Liver (tissue), 9 donors: Measurements from ENCODE around the gene JAKMIP1. TPM values are rescaled to one million over a fixed set of nuclear protein-coding genes. Genes with fewer than 3 reads are reported as not detected.

Experiments used
- DNase-seq: peaks from one replicate; pipeline ENCODE4 v3.0.0-alpha.2; 2017; ENCODE audit warnings: low spot score
- H3K27ac ChIP-seq, 2 donors: one replicate each; pipeline ENCODE4 v1.7.0; 2013; ENCODE audit warnings: inconsistent platforms in 2 of 2, low read length in 2 of 2, control low read depth in 1 of 2, low read depth in 1 of 2, mild to moderate bottlenecking in 1 of 2
- H3K27me3 ChIP-seq, 4 donors: one replicate each; pipeline versions ENCODE4 v1.6.1 to v1.7.0; 2013; ENCODE audit warnings: low read length in 3 of 4, inconsistent platforms in 1 of 4, mild to moderate bottlenecking in 1 of 4, moderate library complexity in 1 of 4; ENCODE audit not compliant: control insufficient read depth in 4 of 4, insufficient read depth in 4 of 4
- H3K36me3 ChIP-seq, 4 donors: one replicate each; pipeline versions ENCODE4 v1.6.1 to v1.7.0; 2013; ENCODE audit warnings: low read length in 3 of 4, mild to moderate bottlenecking in 3 of 4, low read depth in 1 of 4, moderate library complexity in 1 of 4; ENCODE audit not compliant: control insufficient read depth in 4 of 4, insufficient read depth in 3 of 4
- H3K4me1 ChIP-seq, 4 donors: one replicate each; pipeline versions ENCODE4 v1.6.1 to v1.7.0; 2013; ENCODE audit warnings: low read length in 3 of 4, mild to moderate bottlenecking in 3 of 4, moderate library complexity in 1 of 4; ENCODE audit not compliant: control insufficient read depth in 4 of 4, insufficient read depth in 4 of 4
- H3K4me3 ChIP-seq, 3 donors: one replicate each; pipeline versions ENCODE4 v1.6.1 to v1.7.0; 2013; ENCODE audit warnings: low read length in 3 of 3, control low read depth in 1 of 3, low read depth in 1 of 3, mild to moderate bottlenecking in 1 of 3
- H3K9ac ChIP-seq, 2 donors: one replicate each; pipeline ENCODE4 v1.7.0; 2013; ENCODE audit warnings: low read length in 2 of 2, mild to moderate bottlenecking in 2 of 2, moderate library complexity in 2 of 2, control low read depth in 1 of 2, low read depth in 1 of 2
- H3K9me3 ChIP-seq, 4 donors: one replicate each; pipeline versions ENCODE4 v1.6.1 to v1.7.0; 2013; ENCODE audit warnings: low read length in 3 of 4; ENCODE audit not compliant: control insufficient read depth in 4 of 4
- EGR1 ChIP-seq, 2 donors: IDR thresholded peaks; 2 replicates each; pipeline ENCODE4 v1.6.1; 2016 to 2018; ENCODE audit warnings: antibody characterized with exemption in 2 of 2, low read depth in 2 of 2
- FOXA1 ChIP-seq: IDR thresholded peaks from 2 replicates; pipeline ENCODE4 v1.6.1; 2016; ENCODE audit warnings: antibody characterized with exemption
- FOXA2 ChIP-seq: IDR thresholded peaks from 2 replicates; pipeline ENCODE4 v1.6.1; 2016; ENCODE audit warnings: antibody characterized with exemption
- GABPA ChIP-seq, 2 donors: IDR thresholded peaks in 1 of 2; conservative IDR thresholded peaks in 1 of 2; 2 replicates each; pipeline ENCODE4 v1.6.1; 2016; ENCODE audit warnings: antibody characterized with exemption in 2 of 2, mild to moderate bottlenecking in 1 of 2, moderate library complexity in 1 of 2
- HNF4A ChIP-seq, 2 donors: conservative IDR thresholded peaks; 2 replicates each; pipeline ENCODE4 v1.6.1; 2016; ENCODE audit warnings: antibody characterized with exemption in 2 of 2, mild to moderate bottlenecking in 2 of 2
- HNF4G ChIP-seq: IDR thresholded peaks from 2 replicates; pipeline ENCODE4 v1.6.1; 2016; ENCODE audit warnings: antibody characterized with exemption
- JUND ChIP-seq, 2 donors: IDR thresholded peaks; 2 replicates each; pipeline ENCODE4 v1.6.1; 2016; ENCODE audit warnings: antibody characterized with exemption in 2 of 2
- MAX ChIP-seq: IDR thresholded peaks from 2 replicates; pipeline ENCODE4 v1.6.1; 2016; ENCODE audit warnings: antibody characterized with exemption
- NR2F2 ChIP-seq: IDR thresholded peaks from 2 replicates; pipeline ENCODE4 v1.6.1; 2016; ENCODE audit warnings: antibody characterized with exemption
- RAD21 ChIP-seq, 2 donors: IDR thresholded peaks; 2 replicates each; pipeline ENCODE4 v1.6.1; 2016; ENCODE audit warnings: antibody characterized with exemption in 2 of 2, mild to moderate bottlenecking in 2 of 2
- RXRA ChIP-seq, 2 donors: IDR thresholded peaks; 2 replicates each; pipeline ENCODE4 v1.6.1; 2017 to 2018; ENCODE audit warnings: antibody characterized with exemption in 2 of 2, mild to moderate bottlenecking in 1 of 2
- SP1 ChIP-seq: IDR thresholded peaks from 2 replicates; pipeline ENCODE4 v1.6.1; 2018; ENCODE audit warnings: antibody characterized with exemption, mild to moderate bottlenecking
- TAF1 ChIP-seq: conservative IDR thresholded peaks from 2 replicates; pipeline ENCODE4 v1.6.1; 2016; ENCODE audit warnings: antibody characterized with exemption, mild to moderate bottlenecking
- YY1 ChIP-seq: IDR thresholded peaks from 2 replicates; pipeline ENCODE4 v1.6.1; 2016; ENCODE audit warnings: antibody characterized with exemption, mild to moderate bottlenecking
- WGBS: extraction: QIAGEN DNeasy Blood & Tissue Kit; methylation state at CpG from one replicate; pipeline ENCODE4 v1.1.7; 2013; 5-methylcytosine and 5-hydroxymethylcytosine counted together
- polyA plus RNA-seq, 2 donors: library from polyadenylated mRNA; stranded (reverse) in 1 of 2; unstranded in 1 of 2; fragments of 200-250 nt in 1 of 2; fragments of >200 nt in 1 of 2; fragmentation: Nextera tagmentation in 1 of 2; extraction: Ambion mirVana in 1 of 2; gene quantifications; one replicate each; pipeline versions ENCODE4 v1.2.1 to v1.2.3, GENCODE V29; 2013 to 2015
- total RNA-seq, 2 donors: library from RNA; depleted of rRNA; stranded (reverse); fragments of >200 nt; gene quantifications; one replicate each; pipeline ENCODE4 v1.2.3, GENCODE V29; 2014
- TF ChIP-seq, protein P1 (sequence below): fragments of 150-350 bp; IDR thresholded peaks from 2 replicates; pipeline ENCODE4 v1.5.1; 2017; ENCODE audit warnings: improper control_type of control experiment, low read depth, low read length; ENCODE audit not compliant: missing input control
- TF ChIP-seq, protein P2 (sequence below): IDR thresholded peaks from 2 replicates; pipeline ENCODE4 v1.6.1; 2016; ENCODE audit warnings: antibody characterized with exemption
- TF ChIP-seq, protein P3 (sequence below): IDR thresholded peaks from 2 replicates; pipeline ENCODE4 v1.6.1; 2016; ENCODE audit warnings: antibody characterized with exemption
- TF ChIP-seq, protein P4 (sequence below): IDR thresholded peaks from 2 replicates; pipeline ENCODE4 v1.6.1; 2016; ENCODE audit warnings: antibody characterized with exemption, mild to moderate bottlenecking
- donor health status: healthy.
- donor health status: healthy.
- donor health status: healthy.
- donor health status: healthy.
- donor health status: healthy.

The JAKMIP1 gene
- total and polyA plus RNA-seq, 4 donors = 0.08 to 0.50 TPM; not detected in 2

- Histone ChIP-seq H3K9me3 (no peaks in the 10 kb centered on the region), H3K4me3 (no peak overlapping the region), H3K27me3 (no peaks in the 10 kb centered on the region), H3K4me1 (no peaks in the 10 kb centered on the region), H3K36me3 (no peaks in the 10 kb centered on the region), H3K9ac (no peak overlapping the region), H3K27ac (no peak overlapping the region)
- DNase-seq = no peak
- 89% methylated on average over 12 of the region's 12 CpGs for WGBS
- TF ChIP-seq, protein P1, sequence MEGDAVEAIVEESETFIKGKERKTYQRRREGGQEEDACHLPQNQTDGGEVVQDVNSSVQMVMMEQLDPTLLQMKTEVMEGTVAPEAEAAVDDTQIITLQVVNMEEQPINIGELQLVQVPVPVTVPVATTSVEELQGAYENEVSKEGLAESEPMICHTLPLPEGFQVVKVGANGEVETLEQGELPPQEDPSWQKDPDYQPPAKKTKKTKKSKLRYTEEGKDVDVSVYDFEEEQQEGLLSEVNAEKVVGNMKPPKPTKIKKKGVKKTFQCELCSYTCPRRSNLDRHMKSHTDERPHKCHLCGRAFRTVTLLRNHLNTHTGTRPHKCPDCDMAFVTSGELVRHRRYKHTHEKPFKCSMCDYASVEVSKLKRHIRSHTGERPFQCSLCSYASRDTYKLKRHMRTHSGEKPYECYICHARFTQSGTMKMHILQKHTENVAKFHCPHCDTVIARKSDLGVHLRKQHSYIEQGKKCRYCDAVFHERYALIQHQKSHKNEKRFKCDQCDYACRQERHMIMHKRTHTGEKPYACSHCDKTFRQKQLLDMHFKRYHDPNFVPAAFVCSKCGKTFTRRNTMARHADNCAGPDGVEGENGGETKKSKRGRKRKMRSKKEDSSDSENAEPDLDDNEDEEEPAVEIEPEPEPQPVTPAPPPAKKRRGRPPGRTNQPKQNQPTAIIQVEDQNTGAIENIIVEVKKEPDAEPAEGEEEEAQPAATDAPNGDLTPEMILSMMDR = no peak
- TF ChIP-seq RXRA (IDR thresholded peaks at IDR 0.05) = no peak
- no peak for TF ChIP-seq EGR1 (IDR thresholded peaks at IDR 0.05; ENCODE audit: low read depth in 2 of 2)
- no peak for TF ChIP-seq HNF4A (conservative IDR thresholded peaks at IDR 0.05)
- TF ChIP-seq RAD21 (IDR thresholded peaks at IDR 0.05) = no peak
- TF ChIP-seq HNF4G = no peak
- no peak for TF ChIP-seq FOXA2
- TF ChIP-seq, protein P2, sequence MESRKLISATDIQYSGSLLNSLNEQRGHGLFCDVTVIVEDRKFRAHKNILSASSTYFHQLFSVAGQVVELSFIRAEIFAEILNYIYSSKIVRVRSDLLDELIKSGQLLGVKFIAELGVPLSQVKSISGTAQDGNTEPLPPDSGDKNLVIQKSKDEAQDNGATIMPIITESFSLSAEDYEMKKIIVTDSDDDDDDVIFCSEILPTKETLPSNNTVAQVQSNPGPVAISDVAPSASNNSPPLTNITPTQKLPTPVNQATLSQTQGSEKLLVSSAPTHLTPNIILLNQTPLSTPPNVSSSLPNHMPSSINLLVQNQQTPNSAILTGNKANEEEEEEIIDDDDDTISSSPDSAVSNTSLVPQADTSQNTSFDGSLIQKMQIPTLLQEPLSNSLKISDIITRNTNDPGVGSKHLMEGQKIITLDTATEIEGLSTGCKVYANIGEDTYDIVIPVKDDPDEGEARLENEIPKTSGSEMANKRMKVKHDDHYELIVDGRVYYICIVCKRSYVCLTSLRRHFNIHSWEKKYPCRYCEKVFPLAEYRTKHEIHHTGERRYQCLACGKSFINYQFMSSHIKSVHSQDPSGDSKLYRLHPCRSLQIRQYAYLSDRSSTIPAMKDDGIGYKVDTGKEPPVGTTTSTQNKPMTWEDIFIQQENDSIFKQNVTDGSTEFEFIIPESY = no peak
- no peak for TF ChIP-seq FOXA1
- TF ChIP-seq, protein P3, sequence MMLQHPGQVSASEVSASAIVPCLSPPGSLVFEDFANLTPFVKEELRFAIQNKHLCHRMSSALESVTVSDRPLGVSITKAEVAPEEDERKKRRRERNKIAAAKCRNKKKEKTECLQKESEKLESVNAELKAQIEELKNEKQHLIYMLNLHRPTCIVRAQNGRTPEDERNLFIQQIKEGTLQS = no peak
- TF ChIP-seq MAX = no peak
- TF ChIP-seq, protein P4, sequence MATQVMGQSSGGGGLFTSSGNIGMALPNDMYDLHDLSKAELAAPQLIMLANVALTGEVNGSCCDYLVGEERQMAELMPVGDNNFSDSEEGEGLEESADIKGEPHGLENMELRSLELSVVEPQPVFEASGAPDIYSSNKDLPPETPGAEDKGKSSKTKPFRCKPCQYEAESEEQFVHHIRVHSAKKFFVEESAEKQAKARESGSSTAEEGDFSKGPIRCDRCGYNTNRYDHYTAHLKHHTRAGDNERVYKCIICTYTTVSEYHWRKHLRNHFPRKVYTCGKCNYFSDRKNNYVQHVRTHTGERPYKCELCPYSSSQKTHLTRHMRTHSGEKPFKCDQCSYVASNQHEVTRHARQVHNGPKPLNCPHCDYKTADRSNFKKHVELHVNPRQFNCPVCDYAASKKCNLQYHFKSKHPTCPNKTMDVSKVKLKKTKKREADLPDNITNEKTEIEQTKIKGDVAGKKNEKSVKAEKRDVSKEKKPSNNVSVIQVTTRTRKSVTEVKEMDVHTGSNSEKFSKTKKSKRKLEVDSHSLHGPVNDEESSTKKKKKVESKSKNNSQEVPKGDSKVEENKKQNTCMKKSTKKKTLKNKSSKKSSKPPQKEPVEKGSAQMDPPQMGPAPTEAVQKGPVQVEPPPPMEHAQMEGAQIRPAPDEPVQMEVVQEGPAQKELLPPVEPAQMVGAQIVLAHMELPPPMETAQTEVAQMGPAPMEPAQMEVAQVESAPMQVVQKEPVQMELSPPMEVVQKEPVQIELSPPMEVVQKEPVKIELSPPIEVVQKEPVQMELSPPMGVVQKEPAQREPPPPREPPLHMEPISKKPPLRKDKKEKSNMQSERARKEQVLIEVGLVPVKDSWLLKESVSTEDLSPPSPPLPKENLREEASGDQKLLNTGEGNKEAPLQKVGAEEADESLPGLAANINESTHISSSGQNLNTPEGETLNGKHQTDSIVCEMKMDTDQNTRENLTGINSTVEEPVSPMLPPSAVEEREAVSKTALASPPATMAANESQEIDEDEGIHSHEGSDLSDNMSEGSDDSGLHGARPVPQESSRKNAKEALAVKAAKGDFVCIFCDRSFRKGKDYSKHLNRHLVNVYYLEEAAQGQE = no peak
- TF ChIP-seq GABPA (IDR thresholded peaks at IDR 0.05 in 1 of 2, conservative IDR thresholded peaks at IDR 0.05 in 1 of 2) = no peak
- TF ChIP-seq TAF1 = no peak
- no peak for TF ChIP-seq SP1
- no peak for TF ChIP-seq YY1
- no peak for TF ChIP-seq NR2F2
- no peak for TF ChIP-seq JUND (IDR thresholded peaks at IDR 0.05)
Measured at GRCh38 chr4:6121941-6122340, 78.4 kb downstream of the JAKMIP1 start.
